GM21717 (cell line): ENCODE data around the gene TMIE.

Experiments used
- ATAC-seq: cut with Tn5 transposase; IDR thresholded peaks from one replicate; pipeline ENCODE4 v1.9.1; 2021; ENCODE audit warnings: mild to moderate bottlenecking, moderate library complexity; ENCODE audit not compliant: unreplicated experiment

TMIE gene

GRCh38 chr3:46668591-46668990, 32.6 kb upstream of the TMIE start:
- ATAC-seq: no peak

- ATAC-seq: no peak
Observed at GRCh38 chr3:46669191-46669999, 31.8 kb upstream of the TMIE start.

GRCh38 chr3:46670000-46670890, 30.9 kb upstream of the TMIE start:
- no peak for ATAC-seq

GRCh38 chr3:46670891-46671427, 30.2 kb upstream of the TMIE start:
- no peak for ATAC-seq

- ATAC-seq: no peak
Observed at GRCh38 chr3:46671541-46672348, 29.4 kb upstream of the TMIE start.

GRCh38 chr3:46672349-46672695, 28.9 kb upstream of the TMIE start:
- no peak for ATAC-seq

- ATAC-seq: no peak
Observed at GRCh38 chr3:46673151-46674030, 27.8 kb upstream of the TMIE start.

GRCh38 chr3:46674031-46674845, 27.0 kb upstream of the TMIE start:
- ATAC-seq: no peak

GRCh38 chr3:46675426-46675825, 25.8 kb upstream of the TMIE start:
- no peak for ATAC-seq

GRCh38 chr3:46675843-46676567, 25.2 kb upstream of the TMIE start:
- ATAC-seq: no peak

GRCh38 chr3:46676601-46677410, 24.4 kb upstream of the TMIE start:
- no peak for ATAC-seq

GRCh38 chr3:46677411-46677726, 23.8 kb upstream of the TMIE start:
- ATAC-seq: no peak

- ATAC-seq: no peak
Observed at GRCh38 chr3:46678280-46678679, 22.9 kb upstream of the TMIE start.

GRCh38 chr3:46679681-46680080, 21.5 kb upstream of the TMIE start:
- ATAC-seq: no peak

- ATAC-seq: no peak
Observed at GRCh38 chr3:46680298-46680826, 20.8 kb upstream of the TMIE start.

- ATAC-seq: no peak
Observed at GRCh38 chr3:46681387-46681786, 19.8 kb upstream of the TMIE start.

- no peak for ATAC-seq
Observed at GRCh38 chr3:46681856-46682540, 19.2 kb upstream of the TMIE start.
